Measurements from ENCODE around the gene NIT2. TPM values are rescaled to one million over a fixed set of nuclear protein-coding genes. Genes with fewer than 3 reads are reported as not detected.

The NIT2 gene
- total RNA-seq: 23.2 and 25.0 TPM in 2 replicates

GRCh38 chr3:100334488-100335351 is at the start of gene NIT2:
NIT2 (plus strand) TSS chr3:100334757; CDS start chr3:100334792, 35 bp downstream.
- TF ChIP-seq CTCF (IDR thresholded peaks at IDR 0.05; ENCODE audit: insufficient read depth, low read depth, low read length): no peak

GRCh38 chr3:100288288-100288894 is 46.2 kb upstream of the NIT2 start:
- H3K4me3 ChIP-seq (ENCODE audit: low read depth, low read length): no peak overlapping the region
- DNase-seq (ENCODE audit: low read depth): no peak
- no peak for TF ChIP-seq CTCF (IDR thresholded peaks at IDR 0.05; ENCODE audit: insufficient read depth, low read depth, low read length)

More at GRCh38 chr3:100334488-100335351, at the start of gene NIT2:
- DNase-seq (ENCODE audit: low read depth): peak; percentile 91
- H3K4me3 ChIP-seq (ENCODE audit: low read depth, low read length): peak within 1 kb of the TSS; percentile 67

- TF ChIP-seq CTCF (IDR thresholded peaks at IDR 0.05; ENCODE audit: insufficient read depth, low read depth, low read length): no peak
- DNase-seq (ENCODE audit: low read depth): no peak
- H3K4me3 ChIP-seq (ENCODE audit: low read depth, low read length): no peak overlapping the region
Measured at GRCh38 chr3:100289339-100289738, 45.2 kb upstream of the NIT2 start.

GRCh38 chr3:100295089-100295488 is 39.5 kb upstream of the NIT2 start:
- H3K4me3 ChIP-seq (ENCODE audit: low read depth, low read length): no peak overlapping the region
- TF ChIP-seq CTCF (IDR thresholded peaks at IDR 0.05; ENCODE audit: insufficient read depth, low read depth, low read length): no peak
- no peak for DNase-seq (ENCODE audit: low read depth)

- no peak for DNase-seq (ENCODE audit: low read depth)
- TF ChIP-seq CTCF (IDR thresholded peaks at IDR 0.05; ENCODE audit: insufficient read depth, low read depth, low read length): no peak
- H3K4me3 ChIP-seq (ENCODE audit: low read depth, low read length): no peak overlapping the region
Measured at GRCh38 chr3:100297784-100298183, 36.8 kb upstream of the NIT2 start.

- DNase-seq (ENCODE audit: low read depth): no peak
- TF ChIP-seq CTCF (IDR thresholded peaks at IDR 0.05; ENCODE audit: insufficient read depth, low read depth, low read length): no peak
- H3K4me3 ChIP-seq (ENCODE audit: low read depth, low read length): no peak overlapping the region
Measured at GRCh38 chr3:100299016-100299415, 35.5 kb upstream of the NIT2 start.
